Kidney (tissue), 14 donors: ENCODE results near the gene CD300LD. TPM values are rescaled to one million over a fixed set of nuclear protein-coding genes. Genes with fewer than 3 reads are reported as not detected.
A peak's percentile ranks its signal among the peaks of the same experiment; 100 is the strongest.

Experiments
- DNase-seq, 5 donors: peaks; one replicate each; pipeline ENCODE4 v3.0.0-alpha.2; 2013 to 2020
- FAIRE-seq: peaks from 2 replicates; lab custom pipeline; 2012; peaks lifted over from hg19 to GRCh38; lab: Jason Lieb, UNC
- H3K27ac ChIP-seq, 2 donors: one replicate each; pipeline ENCODE4 v1.7.0; 2013; ENCODE audit warnings: low read depth in 2 of 2, low read length in 2 of 2, inconsistent platforms in 1 of 2
- H3K27me3 ChIP-seq: one replicate; pipeline ENCODE4 v1.7.1; 2013; ENCODE audit warnings: low read length, inconsistent platforms; ENCODE audit not compliant: control insufficient read depth, insufficient read depth
- H3K36me3 ChIP-seq, 3 donors: one replicate each; pipeline versions ENCODE4 v1.7.0 to v1.7.1; 2013; ENCODE audit warnings: low read length in 3 of 3, control low read depth in 1 of 3, inconsistent platforms in 1 of 3; ENCODE audit not compliant: insufficient read depth in 3 of 3, control insufficient read depth in 2 of 3
- H3K4me1 ChIP-seq, 3 donors: one replicate each; pipeline versions ENCODE4 v1.7.0 to v1.7.1; 2013; ENCODE audit warnings: low read length in 3 of 3, inconsistent platforms in 1 of 3, low read depth in 1 of 3; ENCODE audit not compliant: control insufficient read depth in 2 of 3, insufficient read depth in 2 of 3
- H3K4me3 ChIP-seq, 3 donors: one replicate each; pipeline versions ENCODE4 v1.7.0 to v1.8.1; 2013; ENCODE audit warnings: low read length in 3 of 3, control low read depth in 1 of 3, inconsistent platforms in 1 of 3
- H3K9ac ChIP-seq, 3 donors: one replicate each; pipeline versions ENCODE4 v1.7.0 to v1.7.1; 2013; ENCODE audit warnings: low read length in 3 of 3, control low read depth in 1 of 3, inconsistent platforms in 1 of 3
- H3K9me3 ChIP-seq, 3 donors: one replicate each; pipeline versions ENCODE4 v1.7.0 to v1.7.1; 2013; ENCODE audit warnings: low read length in 3 of 3, control low read depth in 1 of 3, inconsistent platforms in 1 of 3; ENCODE audit not compliant: control insufficient read depth in 2 of 3, insufficient read depth in 1 of 3
- intact Hi-C: fragments of 100-400 bp; cut with DNase I; formaldehyde crosslinking; loops from one replicate; pipeline ENCODE4 v1.11.1; 2022
- polyA plus RNA-seq: library from polyadenylated mRNA; stranded (reverse); fragments of 350-450 nt; fragmentation: Illumina TruSeq; extraction: RNeasy Lipid Tissue Mini Kit (QIAGEN cat#74804); gene quantifications from one replicate; pipeline ENCODE4 v1.2.3, GENCODE V29; 2014; ENCODE audit warnings: low read depth, low replicate concordance; ENCODE audit not compliant: insufficient read depth
- total RNA-seq: library from RNA; stranded (reverse); fragmentation: NEBNext Ultra II Directional; extraction: Animal tissue kit (Norgen Biotek cat#: 25700); gene quantifications from one replicate; pipeline ENCODE4 v1.2.1, GENCODE V29; 2021
- TF ChIP-seq, protein P1 (sequence below): IDR thresholded peaks from 3 replicates; pipeline ENCODE4 v1.5.1; 2012; ENCODE audit warnings: mild to moderate bottlenecking, moderate library complexity, borderline replicate concordance; ENCODE audit not compliant: insufficient read depth; ENCODE audit errors: extremely low read depth
- donor health status: control.
- donor health status: control.
- donor health status: control.
- donor health status: control.
- donor health status: control.
- donor health status: DM: yes; HTN: yes; CAD: no.
- donor health status: Normal renal cell carcinoma (clear cell type).

CD300LD gene
- total and polyA plus RNA-seq, 2 donors from 2014 or later, result not detected

DNA sequence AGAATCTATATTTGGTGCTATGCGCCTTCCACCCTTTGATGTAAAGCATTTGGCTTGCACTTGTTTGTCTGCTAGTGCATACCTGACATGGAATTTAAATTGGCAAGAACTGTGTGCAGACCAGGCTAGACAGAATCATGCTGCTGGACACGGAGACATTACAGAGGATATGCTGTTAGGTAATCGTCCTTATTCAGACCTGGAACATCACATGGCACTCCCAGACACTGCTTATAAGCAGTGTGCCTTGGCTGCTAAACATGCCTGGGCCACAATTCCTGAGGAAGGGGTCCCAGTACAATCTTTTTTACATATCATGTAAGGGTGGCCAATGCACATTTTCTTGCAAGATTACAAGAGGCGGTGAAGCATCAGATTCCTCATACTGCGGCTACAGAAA is 6.4 kb downstream of the CD300LD start:
- H3K9me3 ChIP-seq, result no peaks in the 10 kb centered on the region
- H3K4me3 ChIP-seq, result no peak overlapping the region
- no peaks in the 10 kb centered on the region for H3K4me1 ChIP-seq
- H3K36me3 ChIP-seq, result no peaks in the 10 kb centered on the region
- intact Hi-C loops, result no loop called here
- no peaks in the 10 kb centered on the region for H3K27me3 ChIP-seq
- TF ChIP-seq, protein P1, sequence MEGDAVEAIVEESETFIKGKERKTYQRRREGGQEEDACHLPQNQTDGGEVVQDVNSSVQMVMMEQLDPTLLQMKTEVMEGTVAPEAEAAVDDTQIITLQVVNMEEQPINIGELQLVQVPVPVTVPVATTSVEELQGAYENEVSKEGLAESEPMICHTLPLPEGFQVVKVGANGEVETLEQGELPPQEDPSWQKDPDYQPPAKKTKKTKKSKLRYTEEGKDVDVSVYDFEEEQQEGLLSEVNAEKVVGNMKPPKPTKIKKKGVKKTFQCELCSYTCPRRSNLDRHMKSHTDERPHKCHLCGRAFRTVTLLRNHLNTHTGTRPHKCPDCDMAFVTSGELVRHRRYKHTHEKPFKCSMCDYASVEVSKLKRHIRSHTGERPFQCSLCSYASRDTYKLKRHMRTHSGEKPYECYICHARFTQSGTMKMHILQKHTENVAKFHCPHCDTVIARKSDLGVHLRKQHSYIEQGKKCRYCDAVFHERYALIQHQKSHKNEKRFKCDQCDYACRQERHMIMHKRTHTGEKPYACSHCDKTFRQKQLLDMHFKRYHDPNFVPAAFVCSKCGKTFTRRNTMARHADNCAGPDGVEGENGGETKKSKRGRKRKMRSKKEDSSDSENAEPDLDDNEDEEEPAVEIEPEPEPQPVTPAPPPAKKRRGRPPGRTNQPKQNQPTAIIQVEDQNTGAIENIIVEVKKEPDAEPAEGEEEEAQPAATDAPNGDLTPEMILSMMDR, result no peak
- DNase-seq, result peak in 2 of 5 donors; percentile 13 to 27
- FAIRE-seq, result no peak
- H3K27ac ChIP-seq, result no peak overlapping the region
- H3K9ac ChIP-seq, result no peak overlapping the region

DNA sequence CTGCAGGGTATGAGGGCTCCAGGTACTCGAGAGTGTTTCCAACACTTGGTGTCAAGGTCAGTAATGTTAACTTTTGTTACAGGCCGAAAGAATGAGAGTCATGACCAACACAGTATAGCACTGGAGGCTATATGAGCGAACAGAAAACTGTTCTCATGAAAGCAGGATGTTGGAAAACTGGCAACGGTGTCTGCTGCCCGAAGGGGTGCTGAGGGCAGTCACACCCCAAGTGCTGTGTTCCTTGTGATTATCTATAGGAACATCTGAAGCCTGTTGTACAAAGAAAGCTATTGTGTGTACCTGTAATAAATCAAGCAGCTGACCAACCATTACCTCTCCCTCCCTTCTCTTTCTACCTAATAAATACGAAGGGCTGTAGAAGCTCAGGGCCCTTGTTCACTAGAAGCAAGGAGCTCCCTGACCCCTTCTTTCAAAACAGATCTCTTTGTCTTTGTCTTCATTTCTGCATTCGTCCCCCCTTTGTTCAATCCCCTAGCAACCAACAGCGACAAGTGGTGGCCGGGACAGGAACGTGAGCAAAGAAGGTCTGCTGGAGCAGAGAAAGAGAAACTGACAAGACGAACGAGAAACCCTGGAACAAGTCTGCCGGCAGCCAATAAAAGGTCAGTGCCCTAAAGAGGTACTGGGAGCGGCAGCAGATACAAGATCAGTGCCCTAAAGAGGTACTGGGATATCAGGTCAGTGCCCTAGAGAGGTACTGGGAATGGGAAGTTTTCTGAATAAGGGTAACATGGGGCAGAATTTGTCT is 7.6 kb downstream of the CD300LD start:
- no peak overlapping the region for H3K9ac ChIP-seq
- H3K27ac ChIP-seq, result no peak overlapping the region
- intact Hi-C loops, result no loop called here
- no peaks in the 10 kb centered on the region for H3K4me1 ChIP-seq
- no peaks in the 10 kb centered on the region for H3K27me3 ChIP-seq
- FAIRE-seq (no peak), DNase-seq (no peak)
- TF ChIP-seq, protein P1, result no peak
- H3K4me3 ChIP-seq, result no peak overlapping the region
- no peaks in the 10 kb centered on the region for H3K36me3 ChIP-seq
- no peaks in the 10 kb centered on the region for H3K9me3 ChIP-seq

DNA sequence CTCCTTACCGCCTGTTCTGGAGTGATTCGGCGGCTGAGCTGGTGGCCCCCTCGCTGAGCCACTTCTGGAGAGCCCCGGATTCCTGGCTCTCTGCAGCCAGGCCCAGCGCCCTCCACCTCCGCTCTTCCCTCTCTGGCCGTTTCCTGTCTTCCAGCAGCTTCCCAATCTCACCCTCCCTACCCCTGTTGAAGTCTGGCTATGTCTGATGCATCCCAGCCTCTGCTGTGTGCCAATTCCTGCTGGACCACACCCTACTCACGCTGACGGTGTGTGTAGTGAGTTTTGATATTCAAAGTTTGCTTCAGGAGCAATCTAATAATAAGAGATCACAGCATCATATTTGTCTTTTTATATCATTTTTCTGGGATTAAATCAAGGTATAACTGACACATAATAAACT is 9.4 kb downstream of the CD300LD start:
- Histone ChIP-seq H3K4me1 (no peaks in the 10 kb centered on the region), H3K4me3 (no peak overlapping the region), H3K27ac (no peak overlapping the region), H3K9ac (no peak overlapping the region), H3K36me3 (no peaks in the 10 kb centered on the region), H3K9me3 (no peaks in the 10 kb centered on the region), H3K27me3 (no peaks in the 10 kb centered on the region)
- TF ChIP-seq, protein P1, result no peak
- FAIRE-seq (no peak), DNase-seq (no peak)
- intact Hi-C loops, result no loop called here

DNA sequence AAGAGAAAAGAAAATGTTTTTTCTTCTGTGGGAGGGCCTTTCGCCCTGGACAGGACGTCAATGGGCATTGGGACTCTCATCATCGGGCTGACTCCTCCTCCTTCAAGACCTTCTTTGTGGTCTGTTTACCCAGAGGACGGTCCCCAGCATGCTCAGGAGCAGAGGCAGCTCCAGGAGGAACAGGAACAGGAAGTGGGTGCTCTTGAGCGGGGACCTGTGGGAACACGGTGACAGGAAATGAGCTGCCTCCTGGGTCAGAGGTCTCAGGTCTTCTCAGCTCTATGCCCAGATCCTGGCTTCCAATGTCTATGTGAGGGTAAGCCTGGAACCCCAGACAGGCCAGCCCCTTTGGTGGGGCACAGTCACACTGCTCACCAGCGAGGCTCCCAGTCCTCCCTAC is 12.2 kb downstream of the CD300LD start:
- Histone ChIP-seq H3K4me1 (no peaks in the 10 kb centered on the region), H3K9ac (no peak overlapping the region), H3K36me3 (no peaks in the 10 kb centered on the region), H3K27me3 (no peaks in the 10 kb centered on the region), H3K9me3 (no peaks in the 10 kb centered on the region), H3K27ac (no peak overlapping the region), H3K4me3 (no peak overlapping the region)
- no peak for FAIRE-seq
- no peak for DNase-seq
- intact Hi-C loops, result no loop called here
- TF ChIP-seq, protein P1, result no peak
